Activated CD4-positive, alpha-beta memory T cell treated with anti-CD3 and anti-CD28 coated beads, Interleukin-2, amount 10 ng/mL, durations not matched to agents 7 days and 5 days (primary cell): ENCODE results near the gene ZKSCAN7. TPM values are rescaled to one million over a fixed set of nuclear protein-coding genes. Genes with fewer than 3 reads are reported as not detected.
"Not testable (repeated sequence)": the region's sequence is repeated elsewhere in the genome, so short reads cannot be mapped to it uniquely, and the experiment has no call there.

Source experiments
- CTCF ChIA-PET: fragments of 350-600 bp; sonication (Branson Sonifier 250); formaldehyde crosslinking; loops from one replicate; lab custom pipeline; 2021; ENCODE audit warnings: antibody characterized with exemption, inconsistent platforms; lab: Charles Lee
- POLR2A ChIA-PET: fragments of 350-600 bp; sonication (Branson Sonifier 250); formaldehyde crosslinking; loops from one replicate; lab custom pipeline; 2021; ENCODE audit warnings: antibody characterized with exemption; lab: Charles Lee
- DNase-seq: peaks from one replicate; pipeline ENCODE4 v3.0.0-alpha.2; 2020
- H3K27ac Mint-ChIP-seq: one replicate; pipeline ENCODE4 v1.8.0; 2021; ENCODE audit warnings: mild to moderate bottlenecking, mixed read lengths
- H3K27me3 Mint-ChIP-seq: one replicate; pipeline ENCODE4 v1.8.0; 2021; ENCODE audit warnings: mixed read lengths
- H3K36me3 Mint-ChIP-seq: one replicate; pipeline ENCODE4 v1.8.0; 2021; ENCODE audit warnings: low read depth, mixed read lengths
- H3K4me1 Mint-ChIP-seq: one replicate; pipeline ENCODE4 v1.8.0; 2021; ENCODE audit warnings: mixed read lengths
- H3K4me3 Mint-ChIP-seq: one replicate; pipeline ENCODE4 v1.8.0; 2021; ENCODE audit warnings: mild to moderate bottlenecking, mixed read lengths
- H3K9me3 Mint-ChIP-seq: one replicate; pipeline ENCODE4 v1.8.0; 2021; ENCODE audit warnings: mixed read lengths
- total RNA-seq, 2 experiments: library from RNA; stranded (reverse); gene quantifications; one replicate each; pipeline ENCODE4 v1.2.3, GENCODE V29; 2021

ZKSCAN7 gene
- total RNA-seq, 2 experiments from 2014 or later: 0.60 to 0.98 TPM

- peak; percentile 24 for DNase-seq
- Mint-ChIP-seq H3K4me1 (no peaks in the 10 kb centered on the region), H3K27me3 (peaks cover 7% of the 10 kb centered on the region), H3K9me3 (no peaks in the 10 kb centered on the region), H3K27ac (no peak overlapping the region), H3K36me3 (no peaks in the 10 kb centered on the region), H3K4me3 (no peak overlapping the region)
- ChIA-PET CTCF (interaction anchor here (0.8 to 1.5 kb wide), 2 partner anchors 206 to 383 kb away, joined by 3 to 4 read pairs; no protein-coding TSS in a partner anchor), POLR2A (no interaction called here)
Measured at GRCh38 chr3:44529927-44530326, 25.1 kb upstream of the ZKSCAN7 start.

- POLR2A ChIA-PET: no interaction called here
- Mint-ChIP-seq H3K9me3 (no peaks in the 10 kb centered on the region), H3K36me3 (no peaks in the 10 kb centered on the region), H3K4me3 (no peak overlapping the region), H3K27ac (no peak overlapping the region), H3K27me3 (peaks cover 7% of the 10 kb centered on the region), H3K4me1 (no peaks in the 10 kb centered on the region)
- DNase-seq: no peak
- CTCF ChIA-PET: no interaction called here
Measured at GRCh38 chr3:44530911-44531310, 24.1 kb upstream of the ZKSCAN7 start.

- H3K9me3 Mint-ChIP-seq, DNase-seq, H3K4me1 Mint-ChIP-seq, CTCF ChIA-PET, H3K36me3 Mint-ChIP-seq, H3K27me3 Mint-ChIP-seq, H3K4me3 Mint-ChIP-seq, POLR2A ChIA-PET, H3K27ac Mint-ChIP-seq: not testable (repeated sequence)
Measured at GRCh38 chr3:44534659-44535058, 20.3 kb upstream of the ZKSCAN7 start.

DNA sequence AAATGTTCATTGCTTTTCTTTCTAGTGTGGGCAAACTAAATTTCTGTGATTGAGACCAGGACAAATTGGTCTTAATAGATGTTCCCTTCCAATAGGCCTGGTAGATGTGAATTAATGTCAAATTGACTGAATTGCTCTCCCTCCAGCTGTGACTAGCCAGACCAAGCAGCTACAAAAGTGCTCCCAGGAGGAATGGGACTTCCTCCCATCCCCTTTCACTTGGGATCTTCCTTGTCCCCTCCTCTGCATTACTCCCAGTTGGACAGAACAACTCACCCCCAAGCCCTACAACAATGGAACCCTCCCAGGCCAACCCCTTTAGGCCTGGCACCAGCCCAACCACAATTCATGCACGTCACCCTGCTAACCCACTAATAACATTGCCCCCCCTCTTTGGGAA lies 19.6 kb upstream of the ZKSCAN7 start:
- Mint-ChIP-seq H3K36me3 (no peaks in the 10 kb centered on the region), H3K4me3 (no peak overlapping the region), H3K9me3 (no peaks in the 10 kb centered on the region), H3K27me3 (peaks cover 2% of the 10 kb centered on the region), H3K4me1 (no peaks in the 10 kb centered on the region), H3K27ac (no peak overlapping the region)
- ChIA-PET POLR2A (no interaction called here), CTCF (no interaction called here)
- no peak for DNase-seq

DNA sequence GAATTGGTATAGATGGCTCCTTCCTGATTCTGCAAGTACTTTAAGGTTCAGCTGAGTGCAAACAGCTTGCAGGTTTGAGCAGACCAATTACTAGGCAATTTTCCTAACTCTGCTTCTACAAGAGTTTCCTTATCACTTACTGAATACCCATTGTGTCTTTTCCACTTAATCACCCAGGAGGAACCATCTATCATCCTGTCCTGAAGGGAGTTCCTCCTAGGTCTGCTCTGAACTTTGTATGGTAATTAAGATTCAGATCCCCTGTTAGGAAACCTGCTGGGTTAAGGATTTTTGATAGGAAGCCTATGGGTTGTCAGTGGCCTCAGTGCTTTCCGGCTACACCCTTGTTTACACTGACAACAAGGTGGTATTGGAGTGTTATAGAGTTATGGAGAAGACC lies 10.2 kb upstream of the ZKSCAN7 start:
- POLR2A ChIA-PET, CTCF ChIA-PET, H3K27ac Mint-ChIP-seq, H3K27me3 Mint-ChIP-seq, H3K9me3 Mint-ChIP-seq, H3K36me3 Mint-ChIP-seq, H3K4me1 Mint-ChIP-seq, H3K4me3 Mint-ChIP-seq, DNase-seq: not testable (repeated sequence)

DNA sequence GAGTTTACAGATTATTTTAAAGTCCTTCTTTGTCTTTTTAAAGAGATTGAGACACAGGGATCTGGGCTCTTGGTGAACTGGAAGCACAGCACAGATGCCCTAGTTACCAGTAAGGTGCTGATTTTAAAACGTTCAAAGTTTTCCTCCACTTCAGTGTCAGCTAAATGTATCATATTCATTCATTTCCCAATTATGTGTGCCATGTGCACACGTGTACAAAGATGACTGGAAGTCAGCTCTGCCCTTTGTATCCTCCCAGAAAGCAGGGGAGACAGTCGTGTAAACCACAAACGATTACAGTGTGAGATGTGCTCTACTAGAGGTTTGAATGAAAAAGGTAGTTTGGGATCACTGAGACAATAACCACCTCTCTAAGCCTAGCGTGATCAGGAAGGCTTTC lies 730 bp downstream of the ZKSCAN7 start:
- POLR2A ChIA-PET: interaction anchor here (1.3 to 1.6 kb wide), 4 partner anchors 45 to 206 kb away, joined by 3 to 8 read pairs (median 4); partner anchors contain the start of genes KIAA1143, KIF15 and ZNF445
- no peak for DNase-seq
- peaks cover 27% of the 10 kb centered on the region for H3K9me3 Mint-ChIP-seq
- peak overlapping the region; percentile 80 for H3K4me3 Mint-ChIP-seq
- peaks cover 15% of the 10 kb centered on the region for H3K36me3 Mint-ChIP-seq
- CTCF ChIA-PET: no interaction called here
- H3K4me1 Mint-ChIP-seq: peaks cover 10% of the 10 kb centered on the region
- H3K27me3 Mint-ChIP-seq: no peaks in the 10 kb centered on the region
- no peak overlapping the region for H3K27ac Mint-ChIP-seq

DNA sequence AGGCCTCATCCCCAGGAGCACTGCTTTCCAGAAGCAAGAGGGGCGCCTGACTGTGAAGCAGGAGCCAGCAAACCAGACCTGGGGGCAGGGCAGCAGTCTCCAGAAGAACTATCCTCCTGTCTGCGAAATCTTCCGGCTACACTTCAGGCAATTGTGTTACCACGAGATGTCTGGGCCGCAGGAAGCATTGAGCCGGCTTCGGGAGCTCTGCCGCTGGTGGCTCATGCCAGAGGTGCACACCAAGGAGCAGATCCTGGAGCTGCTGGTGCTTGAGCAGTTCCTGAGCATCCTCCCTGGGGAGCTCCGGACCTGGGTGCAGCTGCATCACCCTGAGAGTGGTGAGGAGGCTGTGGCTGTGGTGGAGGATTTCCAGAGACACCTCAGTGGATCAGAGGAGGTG lies 2.1 kb downstream of the ZKSCAN7 start:
- H3K9me3 Mint-ChIP-seq: peaks cover 32% of the 10 kb centered on the region
- POLR2A ChIA-PET: no interaction called here

DNA sequence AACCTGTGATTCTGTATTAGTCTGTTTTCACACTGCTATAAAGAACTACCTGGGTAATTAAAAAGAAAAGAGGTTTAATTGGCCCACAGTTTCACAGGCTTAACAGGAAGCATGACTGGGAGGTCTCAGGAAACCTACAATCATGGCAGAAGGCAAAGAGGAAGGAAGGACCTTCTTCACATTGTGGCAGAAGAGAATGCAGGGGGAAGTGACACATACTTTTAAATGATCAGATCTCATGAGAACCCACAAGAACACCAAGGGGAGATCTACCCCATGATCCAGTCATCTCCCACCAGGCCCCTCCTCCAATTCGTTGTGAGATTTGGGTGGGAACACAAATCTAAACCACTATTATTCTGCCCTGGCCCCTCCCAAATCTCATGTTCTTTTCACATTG lies 6.1 kb downstream of the ZKSCAN7 start:
- CTCF ChIA-PET: no interaction called here
- H3K27ac Mint-ChIP-seq: no peak overlapping the region
- H3K4me3 Mint-ChIP-seq: no peak overlapping the region
- POLR2A ChIA-PET: no interaction called here
- H3K27me3 Mint-ChIP-seq: no peaks in the 10 kb centered on the region
- DNase-seq: no peak
- peaks cover 35% of the 10 kb centered on the region for H3K9me3 Mint-ChIP-seq
- H3K4me1 Mint-ChIP-seq: peaks cover under 1% of the 10 kb centered on the region
- H3K36me3 Mint-ChIP-seq: peaks cover 20% of the 10 kb centered on the region

More for the DNA sequence above, 2.1 kb downstream of the ZKSCAN7 start:
- H3K27ac Mint-ChIP-seq: no peak overlapping the region
- H3K27me3 Mint-ChIP-seq: no peaks in the 10 kb centered on the region
- peaks cover 24% of the 10 kb centered on the region for H3K36me3 Mint-ChIP-seq
- peaks cover 10% of the 10 kb centered on the region for H3K4me1 Mint-ChIP-seq
- no peak overlapping the region for H3K4me3 Mint-ChIP-seq
- CTCF ChIA-PET: no interaction called here
- no peak for DNase-seq

GRCh38 chr3:44562147-44562546 lies 7.2 kb downstream of the ZKSCAN7 start:
- ChIA-PET POLR2A (no interaction called here), CTCF (no interaction called here)
- Mint-ChIP-seq H3K27me3 (no peaks in the 10 kb centered on the region), H3K4me1 (no peaks in the 10 kb centered on the region), H3K36me3 (peaks cover 15% of the 10 kb centered on the region), H3K4me3 (no peak overlapping the region), H3K9me3 (peaks cover 33% of the 10 kb centered on the region), H3K27ac (no peak overlapping the region)
- DNase-seq: no peak

DNA sequence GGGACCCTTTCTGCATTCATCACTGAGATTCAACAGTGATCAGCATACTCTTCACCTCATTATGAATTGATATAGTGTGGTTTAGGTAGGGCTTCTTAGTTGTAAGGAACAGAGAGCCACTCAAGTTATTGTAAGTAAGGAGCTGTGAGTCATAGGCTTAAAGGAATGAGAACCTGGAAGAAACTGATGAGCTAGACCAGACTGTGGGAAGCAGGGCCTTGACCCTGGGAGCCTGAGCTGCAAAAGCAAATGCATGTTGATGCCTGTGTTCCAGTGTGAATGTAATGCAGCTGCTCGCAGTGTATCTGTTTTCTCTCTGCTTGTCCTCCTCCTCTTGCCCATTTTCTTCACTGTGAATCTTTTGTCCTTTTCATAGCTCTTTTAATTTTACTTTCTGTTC lies 13.6 kb downstream of the ZKSCAN7 start:
- Mint-ChIP-seq H3K27ac (no peak overlapping the region), H3K36me3 (peaks cover 18% of the 10 kb centered on the region), H3K27me3 (no peaks in the 10 kb centered on the region), H3K4me3 (no peak overlapping the region), H3K9me3 (peaks cover 53% of the 10 kb centered on the region), H3K4me1 (no peaks in the 10 kb centered on the region)
- DNase-seq: no peak
- ChIA-PET CTCF (no interaction called here), POLR2A (no interaction called here)

GRCh38 chr3:44571024-44571423 lies 16.0 kb downstream of the ZKSCAN7 start:
- H3K4me3 Mint-ChIP-seq: no peak overlapping the region
- no peak for DNase-seq
- peaks cover 52% of the 10 kb centered on the region for H3K9me3 Mint-ChIP-seq
- ChIA-PET POLR2A (no interaction called here), CTCF (no interaction called here)
- peaks cover 13% of the 10 kb centered on the region for H3K36me3 Mint-ChIP-seq
- H3K27me3 Mint-ChIP-seq: no peaks in the 10 kb centered on the region
- H3K4me1 Mint-ChIP-seq: no peaks in the 10 kb centered on the region
- H3K27ac Mint-ChIP-seq: no peak overlapping the region

DNA sequence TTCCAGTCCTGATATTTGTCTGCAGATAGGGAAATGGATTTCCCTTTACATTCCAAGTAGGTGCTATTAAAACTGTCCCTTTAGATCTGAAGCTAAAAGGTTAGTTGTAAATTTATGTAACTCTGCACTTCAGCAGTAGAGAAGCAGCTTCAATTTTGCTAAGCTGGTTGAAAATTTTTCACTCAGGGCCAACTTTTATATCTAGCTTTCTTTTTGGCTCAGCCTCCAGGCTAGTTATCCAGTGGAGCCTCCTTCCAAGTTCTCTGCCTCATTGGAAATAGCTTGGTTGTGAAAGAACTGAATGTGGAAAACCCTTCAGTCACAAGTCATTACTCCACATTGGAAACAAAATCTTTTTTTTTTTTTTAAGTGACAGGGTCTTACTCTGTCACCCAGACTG lies 21.6 kb downstream of the ZKSCAN7 start:
- Mint-ChIP-seq H3K9me3 (peaks cover 33% of the 10 kb centered on the region), H3K27me3 (no peaks in the 10 kb centered on the region), H3K4me3 (no peak overlapping the region), H3K36me3 (peaks cover 7% of the 10 kb centered on the region), H3K27ac (no peak overlapping the region), H3K4me1 (no peaks in the 10 kb centered on the region)
- DNase-seq: no peak
- POLR2A ChIA-PET: interaction anchor here (0.6 kb wide), 1 partner anchor 49 kb away, joined by 4 read pairs; no protein-coding TSS in a partner anchor
- CTCF ChIA-PET: no interaction called here

DNA sequence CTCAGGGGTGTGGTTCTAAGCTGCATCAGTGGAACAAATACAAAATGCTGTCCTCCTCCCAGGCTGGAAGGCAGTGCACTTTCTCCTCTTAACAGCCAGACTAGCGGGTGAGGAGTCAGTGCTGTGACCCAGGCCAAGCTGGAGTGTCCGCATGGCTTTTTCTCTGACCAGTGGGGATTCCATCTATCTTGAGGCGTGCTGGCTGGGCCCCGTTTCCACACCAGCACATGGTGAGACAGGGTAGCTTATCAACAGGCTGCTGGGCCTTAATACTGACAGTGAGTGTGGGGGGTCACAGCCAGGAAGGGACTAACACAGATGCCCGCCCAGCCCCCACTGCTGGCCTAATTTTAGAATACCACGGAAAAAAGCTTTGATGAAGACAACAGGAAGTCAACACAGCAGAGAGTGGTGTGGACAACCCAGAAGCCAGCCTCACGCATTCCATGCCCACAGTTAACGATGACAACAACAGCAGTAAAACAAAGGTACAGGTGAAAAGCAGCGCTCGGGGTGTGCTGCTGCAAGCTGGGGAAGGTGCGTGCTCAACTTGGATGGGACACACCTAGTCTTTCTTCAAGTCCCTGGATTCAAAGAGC lies 22.5 kb downstream of the ZKSCAN7 start:
- CTCF ChIA-PET, H3K36me3 Mint-ChIP-seq, POLR2A ChIA-PET, H3K27me3 Mint-ChIP-seq, DNase-seq, H3K4me3 Mint-ChIP-seq, H3K27ac Mint-ChIP-seq, H3K4me1 Mint-ChIP-seq: not testable (repeated sequence)
- peaks cover 32% of the 10 kb centered on the region for H3K9me3 Mint-ChIP-seq

GRCh38 chr3:44578316-44578715 lies 23.3 kb downstream of the ZKSCAN7 start:
- CTCF ChIA-PET, H3K36me3 Mint-ChIP-seq, H3K27me3 Mint-ChIP-seq, H3K27ac Mint-ChIP-seq, H3K4me1 Mint-ChIP-seq, POLR2A ChIA-PET, DNase-seq, H3K4me3 Mint-ChIP-seq: not testable (repeated sequence)
- H3K9me3 Mint-ChIP-seq: peaks cover 28% of the 10 kb centered on the region
